HEK293 (cell line): ENCODE data around the gene SHISA5.

Experiments used
- BCL11A ChIP-seq: fragments of 450-650 bp; formaldehyde crosslinking; IDR thresholded peaks from 2 replicates; pipeline ENCODE4 v1.5.1; 2016; ENCODE audit warnings: low read depth, missing biosample characterization, missing genetic modification characterization
- CTCF ChIP-seq: fragments of 450-650 bp; formaldehyde crosslinking; IDR thresholded peaks from 2 replicates; pipeline ENCODE4 v1.5.1; 2016; ENCODE audit warnings: missing biosample characterization, missing genetic modification characterization
- YY1 ChIP-seq: fragments of 450-650 bp; formaldehyde crosslinking; IDR thresholded peaks from 2 replicates; pipeline ENCODE4 v1.5.1; 2018; ENCODE audit warnings: missing biosample characterization, missing genetic modification characterization
- ZBTB7A ChIP-seq: fragments of 450-650 bp; formaldehyde crosslinking; IDR thresholded peaks from 2 replicates; pipeline ENCODE4 v1.5.1; 2016; ENCODE audit warnings: low read depth, missing biosample characterization, missing genetic modification characterization
- ZNF157 ChIP-seq: fragments of 450-650 bp; formaldehyde crosslinking; IDR thresholded peaks from 2 replicates; pipeline ENCODE4 v1.5.1; 2016; ENCODE audit warnings: missing biosample characterization, missing genetic modification characterization
- ZNF184 ChIP-seq: fragments of 450-650 bp; IDR thresholded peaks from 2 replicates; pipeline ENCODE4 v1.5.1; 2018; ENCODE audit warnings: missing biosample characterization, mild to moderate bottlenecking, missing genetic modification characterization
- ZNF26 ChIP-seq: fragments of 450-650 bp; formaldehyde crosslinking; IDR thresholded peaks from 2 replicates; pipeline ENCODE4 v1.5.1; 2016; ENCODE audit warnings: missing biosample characterization, missing genetic modification characterization
- ZNF280D ChIP-seq: fragments of 450-650 bp; formaldehyde crosslinking; IDR thresholded peaks from 2 replicates; pipeline ENCODE4 v1.5.1; 2016; ENCODE audit warnings: missing biosample characterization, missing genetic modification characterization
- ZNF624 ChIP-seq: fragments of 450-650 bp; formaldehyde crosslinking; IDR thresholded peaks from 2 replicates; pipeline ENCODE4 v1.5.1; 2017; ENCODE audit warnings: missing biosample characterization, missing genetic modification characterization

GRCh38 chr3:48501196-48501595 is 2.8 kb downstream of the SHISA5 start:
- TF ChIP-seq ZNF157 (tag by site-specific recombination), result no peak
- no peak for TF ChIP-seq CTCF (tag by site-specific recombination)
- no peak for TF ChIP-seq ZNF184
- TF ChIP-seq ZNF26 (tag by site-specific recombination), result no peak
- TF ChIP-seq ZBTB7A (tag by site-specific recombination), result no peak
- no peak for TF ChIP-seq ZNF624
- TF ChIP-seq BCL11A (tag by site-specific recombination), result no peak
- TF ChIP-seq ZNF280D (tag by site-specific recombination), result no peak
- TF ChIP-seq YY1, result no peak
